HepG2 (cell line): ENCODE results near the gene NEU1. TPM values are rescaled to one million over a fixed set of nuclear protein-coding genes. Genes with fewer than 3 reads are reported as not detected.
A peak's percentile ranks its signal among the peaks of the same experiment; 100 is the strongest.

ENCODE experiments used
- FOXO4 ChIP-seq: sonication (generic); formaldehyde crosslinking; conservative IDR thresholded peaks from 2 replicates; pipeline ENCODE4 v1.8.1; 2023; ENCODE audit warnings: missing genetic modification reagents
- HOMEZ ChIP-seq: IDR thresholded peaks from 2 replicates; pipeline ENCODE4 v1.6.1; 2016; ENCODE audit warnings: low read depth
- HOXD1 ChIP-seq: sonication (generic); formaldehyde crosslinking; IDR thresholded peaks from 2 replicates; pipeline ENCODE4 v1.5.0; 2020; ENCODE audit warnings: missing genetic modification reagents
- RARG ChIP-seq: sonication (generic); formaldehyde crosslinking; IDR thresholded peaks from 2 replicates; pipeline ENCODE4 v1.4.0; 2020; ENCODE audit warnings: low read depth, mild to moderate bottlenecking, missing genetic modification reagents
- SOX5 ChIP-seq: IDR thresholded peaks from 2 replicates; pipeline ENCODE4 v1.6.1; 2016; ENCODE audit warnings: borderline replicate concordance
- TIGD3 ChIP-seq: sonication (generic); formaldehyde crosslinking; IDR thresholded peaks from 2 replicates; pipeline ENCODE4 v1.5.1; 2020; ENCODE audit warnings: mild to moderate bottlenecking, missing genetic modification reagents, borderline replicate concordance
- XRCC5 ChIP-seq: fragments of 200-400 bp; formaldehyde crosslinking; optimal IDR thresholded peaks from 2 replicates; pipeline ENCODE3; 2017; ENCODE audit warnings: mild to moderate bottlenecking, low read length
- ZBTB34 ChIP-seq: sonication (generic); formaldehyde crosslinking; IDR thresholded peaks from 2 replicates; pipeline ENCODE4 v1.8.0; 2022; ENCODE audit warnings: mild to moderate bottlenecking, missing genetic modification reagents
- ZBTB44 ChIP-seq: sonication (generic); formaldehyde crosslinking; IDR thresholded peaks from 2 replicates; pipeline ENCODE4 v1.4.0; 2020; ENCODE audit warnings: missing genetic modification reagents
- ZFP36L1 ChIP-seq: sonication (generic); formaldehyde crosslinking; IDR thresholded peaks from 2 replicates; pipeline ENCODE4 v1.8.0; 2022; ENCODE audit warnings: mild to moderate bottlenecking, missing genetic modification reagents, moderate library complexity
- ZFYVE20 ChIP-seq: sonication (generic); formaldehyde crosslinking; IDR thresholded peaks from 2 replicates; pipeline ENCODE4 v1.8.0; 2023; ENCODE audit warnings: low read depth, mild to moderate bottlenecking, moderate library complexity, missing genetic modification reagents, borderline replicate concordance
- ZNF12 ChIP-seq: sonication (generic); formaldehyde crosslinking; IDR thresholded peaks from 2 replicates; pipeline ENCODE4 v1.5.0; 2020; ENCODE audit warnings: missing genetic modification reagents
- ZNF557 ChIP-seq: sonication (generic); formaldehyde crosslinking; IDR thresholded peaks from 2 replicates; pipeline ENCODE4 v1.4.0; 2020; ENCODE audit warnings: missing genetic modification reagents
- ZNF574 ChIP-seq: sonication (generic); formaldehyde crosslinking; IDR thresholded peaks from 2 replicates; pipeline ENCODE4 v1.4.0; 2020; ENCODE audit warnings: missing genetic modification reagents
- ZNF674 ChIP-seq: sonication (generic); formaldehyde crosslinking; IDR thresholded peaks from 2 replicates; pipeline ENCODE4 v1.5.0; 2020; ENCODE audit warnings: low read depth, mild to moderate bottlenecking, missing genetic modification reagents
- ZNF800 ChIP-seq: sonication (generic); formaldehyde crosslinking; IDR thresholded peaks from 2 replicates; pipeline ENCODE4 v1.4.0; 2020; ENCODE audit warnings: missing genetic modification reagents
- ZZZ3 ChIP-seq: sonication (generic); formaldehyde crosslinking; IDR thresholded peaks from 2 replicates; pipeline ENCODE4 v1.4.0; 2020; ENCODE audit warnings: missing genetic modification reagents, mild to moderate bottlenecking, borderline replicate concordance
- polyA plus RNA-seq, 8 experiments: library from polyadenylated mRNA; depleted of rRNA in 3 of 8; stranded (reverse) in 7 of 8; unstranded in 1 of 8; fragments of >200 nt; fragmentation: Illumina TruSeq in 4 of 8; extraction: Trizol in 4 of 8; gene quantifications; 2 replicates each; pipeline versions ENCODE4 v1.2.1 to v1.2.3, GENCODE V29; 2011 to 2016; ENCODE audit warnings: low read depth in 4 of 8, missing spikeins in 1 of 8, mixed read lengths in 1 of 8; ENCODE audit not compliant: insufficient read depth in 1 of 8
- total RNA-seq, 5 experiments: library from RNA; depleted of rRNA; stranded (reverse); fragments of >200 nt; fragmentation: Illumina TruSeq; extraction: Trizol; gene quantifications; 2 replicates each; pipeline ENCODE4 v1.2.3, GENCODE V29; 2016; ENCODE audit warnings: low read depth in 1 of 5

NEU1 gene
- total and polyA plus RNA-seq, 2 of the 13 experiments (the other 11 are each of a cell fraction or from before 2014, with no cell fraction given): 215 to 297 TPM

- TF ChIP-seq XRCC5 (no peak), TIGD3 (CRISPR knock-in tag) (no peak), HOMEZ (CRISPR knock-in tag) (no peak), ZNF12 (CRISPR knock-in tag) (no peak), ZNF674 (CRISPR knock-in tag) (no peak), SOX5 (no peak), ZFP36L1 (CRISPR knock-in tag) (no peak), ZBTB44 (CRISPR knock-in tag) (no peak), ZNF557 (no peak), ZNF574 (no peak), ZFYVE20 (CRISPR knock-in tag) (no peak), HOXD1 (CRISPR knock-in tag) (0 out of 2 replicates have a peak, but pooled peaks have one; percentile 44), FOXO4 (CRISPR knock-in tag) (no peak), ZNF800 (CRISPR knock-in tag) (no peak), ZZZ3 (CRISPR knock-in tag) (no peak), ZBTB34 (CRISPR knock-in tag) (no peak), RARG (no peak)
Observed at GRCh38 chr6:31826793-31827285, 35.8 kb downstream of the NEU1 start (continued).
